ENCODE results near the gene MAPK14. TPM values are rescaled to one million over a fixed set of nuclear protein-coding genes. Genes with fewer than 3 reads are reported as not detected.
"Not testable (repeated sequence)": the region's sequence is repeated elsewhere in the genome, so short reads cannot be mapped to it uniquely, and the experiment has no call there.

The MAPK14 gene
- total RNA-seq, 1 donor from 2014 or later, result 38.4 TPM

DNA sequence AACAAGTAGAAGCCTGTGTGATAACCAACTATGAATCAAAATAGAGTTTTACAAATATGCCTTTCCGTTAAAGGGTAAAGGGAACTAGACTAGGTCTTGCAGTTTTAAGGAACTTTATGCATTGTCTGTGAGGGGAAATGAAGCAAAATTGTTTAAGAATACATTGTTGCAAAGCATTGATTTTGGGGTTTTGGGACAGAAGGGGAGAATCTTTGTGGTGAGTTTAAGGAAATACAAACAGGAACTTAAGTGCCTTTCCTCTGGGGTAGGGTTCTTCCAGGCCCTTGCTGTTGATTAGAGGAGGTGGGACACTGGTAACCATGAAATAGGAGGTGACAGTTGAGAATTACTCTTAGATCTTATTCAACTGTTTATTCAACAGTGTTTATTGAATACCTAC, 4.7 kb downstream of the MAPK14 start:
- no peaks in the 10 kb centered on the region for H3K36me3 ChIP-seq (ENCODE audit: control insufficient read depth, insufficient read depth, low read length)
- FAIRE-seq (no peak), DNase-seq (ENCODE audit: low read depth) (no peak)

DNA sequence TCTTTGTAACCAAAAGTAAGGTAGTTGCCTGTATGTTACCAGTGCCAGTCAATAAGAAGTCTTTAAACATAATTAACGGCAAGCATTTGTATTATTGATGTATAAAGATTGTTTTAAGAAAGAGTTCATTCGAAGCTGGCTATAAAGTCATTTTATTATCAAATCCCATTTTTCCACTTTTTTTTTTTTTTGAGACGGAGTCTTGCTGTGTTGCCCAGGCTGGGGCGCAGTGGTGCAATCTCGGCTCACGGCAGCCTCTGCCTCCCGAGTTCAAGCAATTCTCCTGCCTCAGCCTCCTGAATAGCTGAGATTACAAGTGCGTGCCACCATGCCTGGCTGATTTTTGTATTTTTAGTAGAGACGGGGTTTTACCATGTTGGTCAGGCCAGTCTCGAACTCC, 5.5 kb downstream of the MAPK14 start:
- not testable (repeated sequence) for DNase-seq (ENCODE audit: low read depth); H3K27me3 ChIP-seq (ENCODE audit: control insufficient read depth, insufficient read depth, low read length); H3K4me3 ChIP-seq (ENCODE audit: low read depth, low read length); FAIRE-seq; H3K36me3 ChIP-seq (ENCODE audit: control insufficient read depth, insufficient read depth, low read length)

More for the DNA sequence above, 4.7 kb downstream of the MAPK14 start:
- no peak overlapping the region for H3K4me3 ChIP-seq (ENCODE audit: low read depth, low read length)
- H3K27me3 ChIP-seq (ENCODE audit: control insufficient read depth, insufficient read depth, low read length), result no peaks in the 10 kb centered on the region
- TF ChIP-seq, protein P1, sequence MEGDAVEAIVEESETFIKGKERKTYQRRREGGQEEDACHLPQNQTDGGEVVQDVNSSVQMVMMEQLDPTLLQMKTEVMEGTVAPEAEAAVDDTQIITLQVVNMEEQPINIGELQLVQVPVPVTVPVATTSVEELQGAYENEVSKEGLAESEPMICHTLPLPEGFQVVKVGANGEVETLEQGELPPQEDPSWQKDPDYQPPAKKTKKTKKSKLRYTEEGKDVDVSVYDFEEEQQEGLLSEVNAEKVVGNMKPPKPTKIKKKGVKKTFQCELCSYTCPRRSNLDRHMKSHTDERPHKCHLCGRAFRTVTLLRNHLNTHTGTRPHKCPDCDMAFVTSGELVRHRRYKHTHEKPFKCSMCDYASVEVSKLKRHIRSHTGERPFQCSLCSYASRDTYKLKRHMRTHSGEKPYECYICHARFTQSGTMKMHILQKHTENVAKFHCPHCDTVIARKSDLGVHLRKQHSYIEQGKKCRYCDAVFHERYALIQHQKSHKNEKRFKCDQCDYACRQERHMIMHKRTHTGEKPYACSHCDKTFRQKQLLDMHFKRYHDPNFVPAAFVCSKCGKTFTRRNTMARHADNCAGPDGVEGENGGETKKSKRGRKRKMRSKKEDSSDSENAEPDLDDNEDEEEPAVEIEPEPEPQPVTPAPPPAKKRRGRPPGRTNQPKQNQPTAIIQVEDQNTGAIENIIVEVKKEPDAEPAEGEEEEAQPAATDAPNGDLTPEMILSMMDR (IDR thresholded peaks at IDR 0.05; ENCODE audit: insufficient read depth, low read length, severe bottlenecking), result no peak

DNA sequence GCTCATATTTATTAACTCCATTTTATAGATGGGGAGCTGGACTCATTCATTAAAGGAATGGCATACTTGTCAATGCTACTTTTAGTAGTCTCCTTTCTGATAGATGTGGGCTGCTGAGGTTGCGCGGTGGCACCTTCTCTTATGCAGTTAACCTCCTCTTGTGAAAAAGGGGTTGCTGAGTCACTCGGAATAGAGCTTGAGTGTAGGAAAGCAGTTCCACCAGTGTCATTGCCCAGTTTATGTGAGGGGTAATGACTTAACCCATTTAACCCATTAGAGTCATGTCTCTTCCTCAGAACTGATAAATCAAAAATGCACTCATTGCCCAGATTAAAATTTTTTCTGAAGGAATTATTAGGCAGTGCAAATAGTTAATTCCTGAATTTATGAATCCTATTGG, 6.3 kb downstream of the MAPK14 start:
- TF ChIP-seq, protein P1 (IDR thresholded peaks at IDR 0.05; ENCODE audit: insufficient read depth, low read length, severe bottlenecking), result no peak
- no peak for FAIRE-seq

DNA sequence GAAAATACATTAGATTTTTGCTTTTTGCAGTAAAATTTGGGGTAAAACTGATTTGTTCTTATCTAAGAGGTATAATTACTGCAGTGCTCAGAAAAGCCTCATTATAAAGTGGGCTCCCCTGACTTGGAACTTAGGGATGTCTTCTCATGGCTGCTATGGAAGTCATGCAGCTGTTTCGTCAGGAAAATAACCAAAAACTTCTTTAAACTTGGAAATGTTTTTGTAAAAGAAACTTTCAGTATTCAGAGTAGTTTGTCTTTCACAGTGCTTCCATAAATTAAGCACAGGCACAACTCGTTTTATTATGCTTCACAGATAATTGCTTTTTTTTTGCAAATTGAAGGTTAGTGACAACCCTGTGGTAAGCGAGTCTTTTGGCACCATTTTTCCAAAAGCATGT, 6.8 kb downstream of the MAPK14 start:
- DNase-seq (ENCODE audit: low read depth) (no peak), FAIRE-seq (no peak)
- no peaks in the 10 kb centered on the region for H3K27me3 ChIP-seq (ENCODE audit: control insufficient read depth, insufficient read depth, low read length)
- TF ChIP-seq, protein P1 (IDR thresholded peaks at IDR 0.05; ENCODE audit: insufficient read depth, low read length, severe bottlenecking), result no peak
- no peak overlapping the region for H3K4me3 ChIP-seq (ENCODE audit: low read depth, low read length)
- no peaks in the 10 kb centered on the region for H3K36me3 ChIP-seq (ENCODE audit: control insufficient read depth, insufficient read depth, low read length)

More for the DNA sequence above, 6.3 kb downstream of the MAPK14 start:
- DNase-seq (ENCODE audit: low read depth), result peak; percentile 72
- Histone ChIP-seq H3K36me3 (ENCODE audit: control insufficient read depth, insufficient read depth, low read length) (no peaks in the 10 kb centered on the region), H3K4me3 (ENCODE audit: low read depth, low read length) (no peak overlapping the region), H3K27me3 (ENCODE audit: control insufficient read depth, insufficient read depth, low read length) (no peaks in the 10 kb centered on the region)

DNA sequence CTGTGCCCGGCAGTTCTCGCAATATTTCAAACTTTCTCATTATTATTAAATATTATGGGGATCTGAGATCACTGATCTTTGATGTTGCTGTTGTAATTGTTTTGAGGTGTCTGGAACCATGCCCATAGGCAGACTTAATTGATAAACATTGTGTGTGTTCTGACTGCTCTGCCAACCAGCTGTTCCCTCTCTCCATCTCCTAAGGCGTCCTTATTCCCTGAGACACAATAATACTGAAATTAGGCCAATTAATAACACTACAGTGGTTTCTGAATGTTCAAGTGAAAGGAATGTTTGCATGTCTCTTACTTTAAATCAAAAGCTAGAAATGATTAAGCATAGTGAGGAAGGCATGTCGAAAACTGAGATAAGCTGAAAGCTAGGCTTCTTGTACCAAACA, 7.6 kb downstream of the MAPK14 start:
- no peaks in the 10 kb centered on the region for H3K27me3 ChIP-seq (ENCODE audit: control insufficient read depth, insufficient read depth, low read length)
- FAIRE-seq, result no peak
- H3K36me3 ChIP-seq (ENCODE audit: control insufficient read depth, insufficient read depth, low read length), result no peaks in the 10 kb centered on the region
- H3K4me3 ChIP-seq (ENCODE audit: low read depth, low read length), result no peak overlapping the region
- no peak for DNase-seq (ENCODE audit: low read depth)
- TF ChIP-seq, protein P1 (IDR thresholded peaks at IDR 0.05; ENCODE audit: insufficient read depth, low read length, severe bottlenecking), result no peak

DNA sequence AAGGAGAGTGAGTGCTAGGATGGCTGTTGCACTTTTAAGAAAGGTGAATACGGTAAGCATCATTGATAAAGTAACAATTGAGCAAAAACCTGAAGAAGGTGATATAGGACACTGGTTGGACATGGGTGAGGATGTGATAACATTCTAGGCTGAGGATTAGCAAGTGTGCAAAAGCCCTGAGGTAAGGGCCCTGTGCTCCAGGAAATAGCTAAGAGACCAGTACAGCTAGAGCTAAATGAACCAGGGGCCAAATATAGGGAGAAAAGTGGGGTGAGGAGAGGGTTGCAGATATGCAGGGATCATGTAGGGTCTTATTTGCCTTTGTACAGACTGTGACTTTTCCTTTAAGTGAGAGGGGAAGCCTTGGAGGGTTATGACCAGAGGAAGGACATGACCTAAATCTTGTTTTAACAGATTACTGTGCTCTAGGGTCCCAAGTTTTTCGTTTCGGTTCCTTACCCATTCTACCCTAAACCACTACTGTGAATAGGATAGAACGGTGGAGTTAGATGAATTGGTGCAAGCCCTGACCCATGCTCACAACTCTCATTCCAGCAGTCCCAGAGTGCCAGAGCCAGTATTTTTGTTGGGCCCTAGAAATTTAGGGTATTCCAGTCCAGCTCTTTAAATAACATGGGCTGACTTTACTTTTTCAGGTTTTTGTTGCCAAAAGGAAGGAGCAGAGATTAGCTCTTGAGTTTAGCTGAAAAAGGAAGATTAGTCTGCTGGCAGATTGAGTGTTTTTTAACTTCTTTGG, 10.7 kb downstream of the MAPK14 start:
- TF ChIP-seq, protein P1 (IDR thresholded peaks at IDR 0.05; ENCODE audit: insufficient read depth, low read length, severe bottlenecking), result no peak
- FAIRE-seq (no peak), DNase-seq (ENCODE audit: low read depth) (no peak)
- H3K27me3 ChIP-seq (ENCODE audit: control insufficient read depth, insufficient read depth, low read length), result no peaks in the 10 kb centered on the region
- no peaks in the 10 kb centered on the region for H3K36me3 ChIP-seq (ENCODE audit: control insufficient read depth, insufficient read depth, low read length)
- no peak overlapping the region for H3K4me3 ChIP-seq (ENCODE audit: low read depth, low read length)
